Astrocyte (in vitro differentiated cells and primary cell): ENCODE results near the gene EYS.

Source experiments
- EZH2 ChIP-seq: IDR thresholded peaks from 2 replicates; pipeline ENCODE4 v1.6.1; 2012; ENCODE audit warnings: mild to moderate bottlenecking, low read length, inconsistent platforms; ENCODE audit not compliant: insufficient read depth
- TF ChIP-seq, protein P1 (sequence below): IDR thresholded peaks from 2 replicates; pipeline ENCODE4 v1.5.1; 2011; ENCODE audit warnings: low read depth, mild to moderate bottlenecking, inconsistent platforms, low read length, moderate library complexity; ENCODE audit not compliant: insufficient read depth

DNA sequence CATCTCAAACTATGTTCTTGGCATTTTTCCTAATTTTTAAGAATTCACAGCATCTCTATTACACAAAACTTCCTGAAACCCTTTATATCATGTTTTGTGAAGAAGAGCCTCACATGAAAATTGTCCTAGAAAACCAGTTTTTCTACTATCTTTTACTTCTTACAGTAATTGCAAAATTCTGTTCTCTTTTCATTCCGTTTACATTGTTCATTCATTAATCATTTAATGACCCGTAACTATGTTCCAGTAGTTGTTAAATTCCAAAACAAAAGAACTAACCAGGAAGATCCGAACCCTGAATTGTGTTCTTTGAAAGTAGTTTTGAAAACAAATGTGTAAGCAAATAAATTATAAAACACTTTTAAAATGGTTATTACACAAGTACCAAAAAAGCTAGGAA, 597.0 kb downstream of the EYS start:
- TF ChIP-seq, protein P1, sequence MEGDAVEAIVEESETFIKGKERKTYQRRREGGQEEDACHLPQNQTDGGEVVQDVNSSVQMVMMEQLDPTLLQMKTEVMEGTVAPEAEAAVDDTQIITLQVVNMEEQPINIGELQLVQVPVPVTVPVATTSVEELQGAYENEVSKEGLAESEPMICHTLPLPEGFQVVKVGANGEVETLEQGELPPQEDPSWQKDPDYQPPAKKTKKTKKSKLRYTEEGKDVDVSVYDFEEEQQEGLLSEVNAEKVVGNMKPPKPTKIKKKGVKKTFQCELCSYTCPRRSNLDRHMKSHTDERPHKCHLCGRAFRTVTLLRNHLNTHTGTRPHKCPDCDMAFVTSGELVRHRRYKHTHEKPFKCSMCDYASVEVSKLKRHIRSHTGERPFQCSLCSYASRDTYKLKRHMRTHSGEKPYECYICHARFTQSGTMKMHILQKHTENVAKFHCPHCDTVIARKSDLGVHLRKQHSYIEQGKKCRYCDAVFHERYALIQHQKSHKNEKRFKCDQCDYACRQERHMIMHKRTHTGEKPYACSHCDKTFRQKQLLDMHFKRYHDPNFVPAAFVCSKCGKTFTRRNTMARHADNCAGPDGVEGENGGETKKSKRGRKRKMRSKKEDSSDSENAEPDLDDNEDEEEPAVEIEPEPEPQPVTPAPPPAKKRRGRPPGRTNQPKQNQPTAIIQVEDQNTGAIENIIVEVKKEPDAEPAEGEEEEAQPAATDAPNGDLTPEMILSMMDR, result no peak
- no peak for TF ChIP-seq EZH2
